Heart left ventricle (tissue), 13 donors: Measurements from ENCODE around the gene NFIX.

Source experiments
- CTCF ChIP-seq, 12 donors: fragments of 200-600 bp; sonication (generic) in 4 of 12; IDR thresholded peaks; one replicate each; pipeline versions ENCODE4 v1.5.0 to v1.8.0; 2018 to 2022; ENCODE audit warnings: antibody characterized with exemption in 12 of 12, mild to moderate bottlenecking in 5 of 12
- POLR2A ChIP-seq, 2 donors: fragments of 450-650 bp; IDR thresholded peaks; one replicate each; pipeline ENCODE4 v1.6.1; 2017; ENCODE audit warnings: antibody characterized with exemption in 2 of 2, mild to moderate bottlenecking in 2 of 2, moderate library complexity in 2 of 2
- donor health status: ischemic (EF 13 %, LVEDD 7.1; RV severe dilation, severe dysfunction).
- donor health status: DM: no; HTN: yes; CAD: no.
- donor health status: DM: no; HTN: no; CAD: no.
- donor health status: ischemic (EF 25% LVEDD 6.9; RV normal size, moderate dysfunction).
- donor health status: ischemic (EF 25% LVEDD 5.7; RV mildly dilated, moderate dysfunction).
- donor health status: ischemic (EF 35%, LVEDD 5.7; RV mildly dilated, moderate dysfunction).
- donor health status: nonischemic (EF 11% LVEDD 7.7; RV severe dilation, severe dysfunction).
- donor health status: DM: yes; HTN: yes; CAD: no.
- donor health status: PGD.
- donor health status: ischemic (EF 29% LVEDD 5.4; RV normal size, mild dysfunction).
- donor health status: nonischemic (EF 23%, LVEDD 6.1; RV moderate dilation, normal function).

GRCh38 chr19:13014921-13015280 lies 19.6 kb downstream of the NFIX start:
- no peak for TF ChIP-seq POLR2A (IDR thresholded peaks at IDR 0.05)
- no peak for TF ChIP-seq CTCF (IDR thresholded peaks at IDR 0.05)
